Measurements from ENCODE around the gene PPFIBP2.

- TF ChIP-seq, protein P1, sequence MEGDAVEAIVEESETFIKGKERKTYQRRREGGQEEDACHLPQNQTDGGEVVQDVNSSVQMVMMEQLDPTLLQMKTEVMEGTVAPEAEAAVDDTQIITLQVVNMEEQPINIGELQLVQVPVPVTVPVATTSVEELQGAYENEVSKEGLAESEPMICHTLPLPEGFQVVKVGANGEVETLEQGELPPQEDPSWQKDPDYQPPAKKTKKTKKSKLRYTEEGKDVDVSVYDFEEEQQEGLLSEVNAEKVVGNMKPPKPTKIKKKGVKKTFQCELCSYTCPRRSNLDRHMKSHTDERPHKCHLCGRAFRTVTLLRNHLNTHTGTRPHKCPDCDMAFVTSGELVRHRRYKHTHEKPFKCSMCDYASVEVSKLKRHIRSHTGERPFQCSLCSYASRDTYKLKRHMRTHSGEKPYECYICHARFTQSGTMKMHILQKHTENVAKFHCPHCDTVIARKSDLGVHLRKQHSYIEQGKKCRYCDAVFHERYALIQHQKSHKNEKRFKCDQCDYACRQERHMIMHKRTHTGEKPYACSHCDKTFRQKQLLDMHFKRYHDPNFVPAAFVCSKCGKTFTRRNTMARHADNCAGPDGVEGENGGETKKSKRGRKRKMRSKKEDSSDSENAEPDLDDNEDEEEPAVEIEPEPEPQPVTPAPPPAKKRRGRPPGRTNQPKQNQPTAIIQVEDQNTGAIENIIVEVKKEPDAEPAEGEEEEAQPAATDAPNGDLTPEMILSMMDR (IDR thresholded peaks at IDR 0.05; ENCODE audit: insufficient read depth, low read depth, low read length) = no peak
- TF ChIP-seq EZH2 (IDR thresholded peaks at IDR 0.05; ENCODE audit: insufficient read depth, low read length) = no peak
These were observed 182.6 kb downstream of the PPFIBP2 start for GRCh38 chr11:7696424-7696823.
